Fibroblast of skin of right quadriceps (primary cell): ENCODE data around the gene CNOT6L.
"Not testable (repeated sequence)": the region's sequence is repeated elsewhere in the genome, so short reads cannot be mapped to it uniquely, and the experiment has no call there.

Source experiments
- DNase-seq: peaks from one replicate; pipeline ENCODE4 v3.0.0-alpha.2; 2013

Gene CNOT6L

GRCh38 chr4:77819843-77820648, 878 bp upstream of the CNOT6L start:
- DNase-seq = peak; percentile 78

GRCh38 chr4:77819404-77819842, 255 bp upstream of the CNOT6L start:
- DNase-seq = no peak

- peak; percentile 82 for DNase-seq
Measured at GRCh38 chr4:77818073-77818601, 1.0 kb downstream of the CNOT6L start.

DNA sequence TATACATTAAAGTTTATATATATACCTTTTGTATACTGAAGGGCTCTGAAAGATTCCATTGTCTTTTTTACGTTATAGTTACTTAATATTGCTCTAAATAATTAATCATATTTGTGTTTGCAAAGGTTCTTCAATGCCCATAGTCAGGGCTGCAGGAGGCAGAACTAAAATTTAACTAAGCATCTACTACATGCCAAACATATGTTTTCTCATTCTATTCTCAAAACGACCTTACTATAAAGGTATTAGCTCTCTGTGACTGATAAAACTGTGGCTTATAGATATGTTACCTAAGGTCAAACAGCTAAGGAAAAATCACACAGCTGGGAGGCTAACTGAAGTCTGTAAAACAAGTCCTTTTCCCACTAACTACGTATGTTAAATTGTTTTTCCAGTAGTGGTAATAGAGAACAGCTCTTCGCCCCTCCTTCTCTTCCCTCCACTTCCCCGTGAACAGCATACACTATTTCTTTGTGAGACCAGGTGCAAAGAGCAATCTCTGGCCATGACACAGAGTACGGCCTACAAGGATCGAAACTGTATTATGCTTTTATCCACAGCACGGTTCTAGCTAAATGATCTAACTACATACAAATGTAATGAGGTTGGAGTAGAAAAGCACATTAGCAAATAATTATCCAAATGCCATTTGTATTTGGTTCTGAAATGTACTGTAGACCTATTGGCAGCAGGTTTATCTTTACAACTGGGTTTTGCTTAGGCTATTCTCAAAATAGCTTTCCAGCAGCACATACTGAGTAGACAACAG, 1.7 kb downstream of the CNOT6L start:
- no peak for DNase-seq

DNA sequence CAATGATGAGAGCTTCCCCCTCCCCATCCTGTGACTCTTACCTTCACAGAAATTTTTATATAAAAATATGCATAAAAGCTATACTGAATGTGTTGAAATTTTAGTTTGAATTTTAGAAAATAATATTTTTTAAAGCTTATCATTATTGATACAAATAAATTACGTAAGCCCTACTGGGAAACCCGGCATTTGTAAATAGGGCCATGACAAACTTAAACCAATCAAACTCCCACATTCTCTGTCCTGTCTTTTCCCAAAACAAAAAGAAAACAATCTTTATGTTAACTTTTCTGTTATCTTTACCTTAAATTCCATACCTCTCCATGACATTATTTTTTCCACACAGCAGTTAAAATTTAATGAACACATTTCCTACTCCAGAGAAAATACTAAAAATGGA, 2.6 kb downstream of the CNOT6L start:
- no peak for DNase-seq

DNA sequence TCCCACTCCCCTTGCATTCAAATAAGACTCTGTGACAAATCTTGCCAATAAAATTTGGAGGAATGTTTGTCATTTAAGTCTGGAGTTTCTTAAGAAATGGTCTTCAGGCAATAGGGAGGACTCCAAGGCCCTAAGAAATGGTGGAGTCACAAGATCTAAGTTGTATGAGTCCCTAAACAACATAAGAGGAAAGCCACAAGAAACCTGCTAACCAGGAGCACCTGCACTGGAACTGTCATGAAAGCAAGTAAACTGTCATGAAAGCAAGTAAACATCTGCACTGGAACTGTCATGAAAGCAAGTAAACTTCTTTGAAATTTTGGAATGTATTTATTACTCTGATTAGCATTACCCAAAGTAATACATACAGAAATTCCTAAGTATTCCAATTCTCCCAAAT, 3.5 kb downstream of the CNOT6L start:
- DNase-seq = no peak

DNA sequence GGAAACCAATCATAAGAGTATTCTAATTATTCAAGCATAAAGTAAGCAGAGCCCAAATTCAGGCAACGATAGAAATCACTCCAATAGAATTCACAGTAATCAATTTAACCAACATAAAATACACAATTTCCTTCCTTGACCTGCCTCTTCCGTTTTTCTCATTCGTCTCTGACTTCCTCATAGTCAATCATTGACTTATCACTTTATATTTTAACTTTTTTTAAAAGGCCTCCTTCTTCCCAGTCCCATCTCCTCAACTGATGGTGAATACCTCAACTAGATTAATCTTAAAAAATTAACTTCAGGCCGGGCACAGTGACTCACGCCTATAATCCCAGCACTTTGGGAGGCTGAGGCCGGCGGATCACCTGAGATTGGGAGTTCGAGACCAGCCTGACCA, 13.3 kb downstream of the CNOT6L start:
- no peak for DNase-seq

DNA sequence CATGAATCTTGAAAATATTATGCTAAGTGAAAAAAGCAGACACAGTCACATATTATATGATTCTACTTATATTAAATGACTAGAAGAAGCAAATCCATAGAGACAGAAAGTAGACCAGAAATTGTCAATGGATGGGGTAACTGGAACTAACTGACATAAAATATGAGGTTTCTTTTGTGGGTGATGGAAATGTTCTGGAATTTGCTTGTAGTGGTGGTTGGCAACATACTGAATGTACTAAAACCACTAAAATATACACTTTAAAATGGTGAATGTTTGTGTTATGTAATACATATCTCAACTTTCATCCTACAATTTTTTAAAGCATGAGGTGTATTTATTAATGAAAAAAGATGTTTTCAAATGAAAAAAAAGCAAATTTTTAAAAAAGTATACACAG, 14.7 kb downstream of the CNOT6L start:
- peak; percentile 23 for DNase-seq

- DNase-seq = no peak
Measured at GRCh38 chr4:77802402-77802801, 16.8 kb downstream of the CNOT6L start.

GRCh38 chr4:77801260-77801608, 17.9 kb downstream of the CNOT6L start:
- DNase-seq = no peak

DNA sequence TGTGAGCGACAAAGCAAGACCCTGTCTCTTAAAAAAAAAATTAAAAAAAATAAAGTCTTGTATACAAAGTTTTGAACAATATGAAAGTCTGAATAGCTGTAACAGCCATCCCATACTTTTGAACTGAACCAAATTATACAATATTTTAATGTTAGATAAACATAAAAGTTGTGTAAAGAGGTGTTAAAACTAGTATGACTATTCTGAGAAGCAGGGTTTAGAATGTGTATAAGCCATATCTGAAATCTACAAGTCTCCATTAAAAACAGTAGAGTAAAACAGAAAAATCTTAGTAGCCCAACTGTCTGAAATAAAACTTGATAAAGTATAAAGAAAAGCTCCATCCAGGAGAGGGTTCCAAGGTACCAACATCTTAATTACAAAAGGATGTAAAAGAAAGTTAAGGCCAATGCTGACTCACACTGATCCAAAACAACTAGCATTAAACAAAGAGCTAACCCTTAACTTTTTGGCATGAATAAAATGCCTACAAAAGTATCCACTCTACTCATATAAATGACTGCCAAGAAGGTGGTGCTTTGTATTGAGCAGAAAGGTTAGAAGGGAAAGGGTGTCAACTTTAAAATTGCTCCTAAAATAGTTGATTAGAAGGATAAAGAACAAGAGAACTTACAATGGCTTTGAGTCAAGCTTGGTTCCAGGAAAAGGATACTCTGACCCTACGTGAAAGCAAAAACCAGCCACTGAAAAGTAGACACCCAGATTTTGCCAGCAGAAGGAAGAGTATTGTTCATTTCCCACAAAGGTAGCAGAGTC, 18.5 kb downstream of the CNOT6L start:
- peak; percentile 13 for DNase-seq

DNA sequence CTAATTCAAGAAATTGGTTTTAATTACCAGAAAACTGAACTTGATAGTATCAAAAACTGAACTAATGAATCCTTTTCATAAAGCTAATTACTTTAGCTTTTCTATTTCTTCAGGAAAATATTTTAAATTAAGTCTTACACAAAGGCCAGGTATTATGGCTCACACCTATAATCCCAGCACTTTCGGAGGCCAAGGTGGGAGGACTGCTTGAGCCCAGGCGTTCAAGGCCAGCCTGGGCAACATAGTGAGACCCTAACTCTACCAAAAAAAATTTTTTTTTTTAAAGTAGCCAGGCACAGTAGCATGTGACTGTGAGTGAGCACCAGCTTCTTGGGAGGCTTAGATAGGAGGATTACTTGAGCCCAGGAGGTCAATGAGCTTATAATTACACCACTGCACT, 19.1 kb downstream of the CNOT6L start:
- no peak for DNase-seq

- DNase-seq = no peak
Measured at GRCh38 chr4:77798385-77798784, 20.8 kb downstream of the CNOT6L start.

DNA sequence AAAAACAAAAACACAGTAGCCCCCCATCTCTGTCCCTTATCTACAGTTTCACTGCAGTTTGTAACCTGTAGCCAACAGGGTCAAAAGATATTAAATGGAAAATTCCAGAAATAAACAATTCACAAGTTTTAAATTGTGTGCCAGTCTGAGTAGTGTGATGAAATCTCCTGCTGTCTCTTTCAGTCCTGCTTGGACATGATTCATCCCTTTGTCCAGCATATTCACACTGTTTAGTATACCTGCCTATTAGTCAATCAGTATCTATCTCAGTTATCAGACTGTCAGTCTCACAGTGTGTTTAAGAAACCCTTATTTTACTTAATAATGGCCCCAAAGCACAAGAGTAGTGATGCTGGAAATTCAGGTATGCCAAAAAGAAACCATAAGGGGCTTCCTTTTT, 21.9 kb downstream of the CNOT6L start:
- no peak for DNase-seq

DNA sequence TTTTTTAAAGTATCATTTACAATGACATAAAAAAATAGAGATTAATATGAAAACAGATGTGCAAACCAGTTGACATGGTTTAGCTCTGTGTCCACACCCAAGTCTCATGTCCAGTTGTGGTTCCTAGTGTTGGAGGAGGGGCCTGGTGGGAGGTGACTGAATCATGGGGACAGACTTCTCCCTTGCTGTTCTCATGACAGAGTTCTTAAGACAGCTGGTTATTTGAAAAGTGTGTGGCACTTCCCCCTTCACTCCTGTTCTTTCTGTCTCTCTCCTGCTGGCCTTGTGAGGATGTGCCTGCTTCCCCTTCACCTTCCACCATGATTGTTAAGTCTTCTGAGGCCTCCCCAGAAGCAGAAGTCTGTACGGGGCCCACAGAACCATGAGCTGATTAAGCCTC, 23.8 kb downstream of the CNOT6L start:
- DNase-seq = no peak

- no peak for DNase-seq
Measured at GRCh38 chr4:77790146-77790545, 29.0 kb downstream of the CNOT6L start.

GRCh38 chr4:77788990-77789389, 30.2 kb downstream of the CNOT6L start:
- no peak for DNase-seq

- DNase-seq = no peak
Measured at GRCh38 chr4:77787969-77788368, 31.2 kb downstream of the CNOT6L start.

DNA sequence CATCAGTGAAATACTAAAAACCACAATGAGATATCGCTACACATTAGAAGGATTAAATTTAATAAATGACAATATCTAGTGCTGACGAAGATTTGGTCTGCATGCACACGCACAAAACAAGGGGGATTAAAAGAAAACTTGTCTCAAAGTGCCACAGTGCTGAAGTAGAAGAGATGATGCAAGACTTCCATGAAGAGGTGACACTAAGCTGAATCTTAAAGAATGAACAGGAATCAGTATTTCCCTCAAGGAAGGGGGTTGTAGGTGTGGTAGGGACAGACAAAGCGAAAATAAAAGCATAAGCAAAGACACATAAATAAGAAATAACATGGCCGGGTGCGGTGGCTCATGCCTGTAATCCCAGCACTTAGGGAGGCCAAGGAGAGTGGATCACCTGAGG, 33.5 kb downstream of the CNOT6L start:
- DNase-seq = no peak

GRCh38 chr4:77783895-77784294, 35.3 kb downstream of the CNOT6L start:
- DNase-seq = no peak

DNA sequence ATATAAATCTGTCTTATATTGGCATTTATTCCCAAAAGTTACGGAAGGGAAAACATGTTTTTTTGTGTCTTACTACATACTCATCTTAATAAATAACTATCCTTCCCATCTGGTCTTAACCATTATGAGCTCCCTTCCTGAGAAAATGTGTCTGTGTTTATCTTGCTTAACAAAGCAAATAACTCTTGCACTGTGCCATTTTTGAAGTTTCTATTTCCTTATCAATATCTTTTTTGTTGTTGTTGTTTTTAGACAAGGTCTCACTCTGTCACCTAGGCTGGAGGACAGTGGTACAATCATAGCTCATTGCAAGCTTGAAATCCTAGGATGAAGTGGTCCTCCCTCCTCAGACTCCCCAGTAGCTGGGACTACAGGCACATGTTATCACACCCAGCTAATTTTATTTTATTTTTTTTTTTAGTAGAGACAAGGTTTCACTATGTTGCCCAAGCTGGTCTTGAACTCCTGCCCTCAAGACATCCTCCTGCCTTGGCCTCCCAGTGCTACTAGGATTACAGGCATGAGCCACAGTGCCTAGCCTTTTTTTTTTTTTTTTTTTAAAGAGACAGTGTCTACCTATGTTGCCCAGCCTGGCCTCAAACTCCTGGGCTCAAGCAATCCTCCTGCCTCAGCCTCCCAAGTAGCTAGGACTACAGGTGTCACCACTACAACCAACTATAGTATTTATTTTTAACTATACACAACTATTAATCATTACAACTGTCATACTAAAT, 36.9 kb downstream of the CNOT6L start:
- no peak for DNase-seq

GRCh38 chr4:77780762-77781161, 38.4 kb downstream of the CNOT6L start:
- not testable (repeated sequence) for DNase-seq
